ENCODE data around the gene LRP4. TPM values are rescaled to one million over a fixed set of nuclear protein-coding genes. Genes with fewer than 3 reads are reported as not detected.
"Not testable (repeated sequence)": the region's sequence is repeated elsewhere in the genome, so short reads cannot be mapped to it uniquely, and the experiment has no call there.

LRP4 gene
- polyA plus RNA-seq, 3 donors, result not detected

- 98% methylated on average over 4 of the region's 4 CpGs for WGBS (ENCODE audit: insufficient coverage)
- H3K36me3 ChIP-seq (replicated peaks in 1 of 2; ENCODE audit: control insufficient read depth in 1 of 2, insufficient read depth in 2 of 2, low read length in 2 of 2); DNase-seq; H3K4me3 ChIP-seq (replicated peaks in 1 of 3; ENCODE audit: low read depth in 2 of 3, low read length in 3 of 3); H3K9me3 ChIP-seq (replicated peaks in 1 of 2; ENCODE audit: control insufficient read depth in 1 of 2, insufficient read depth in 1 of 2, low read length in 2 of 2); H3K4me1 Mint-ChIP-seq; H3K79me2 ChIP-seq (ENCODE audit: insufficient read depth, low read length); H4K20me1 ChIP-seq (ENCODE audit: insufficient read depth, low read length); H3K9ac ChIP-seq (ENCODE audit: insufficient read depth, low read length, poor library complexity, severe bottlenecking); H3K4me1 ChIP-seq (ENCODE audit: control insufficient read depth in 1 of 2, insufficient read depth in 2 of 2, low read length in 2 of 2); H3K27ac ChIP-seq (ENCODE audit: low read depth in 1 of 2, low read length in 2 of 2); H3K36me3 Mint-ChIP-seq; H2AFZ ChIP-seq (ENCODE audit: insufficient read depth, low read depth, low read length, poor library complexity, severe bottlenecking); H3K4me2 ChIP-seq (replicated peaks; ENCODE audit: extremely low read depth, low read length, poor library complexity, severe bottlenecking); H3K27me3 Mint-ChIP-seq (ENCODE audit: low read depth in 3 of 3); intact Hi-C loops (cut with micrococcal nuclease); H3K27me3 ChIP-seq (ENCODE audit: control insufficient read depth in 2 of 2, insufficient read depth in 2 of 2, low read length in 2 of 2); H3K27ac Mint-ChIP-seq; H3K4me3 Mint-ChIP-seq: not testable (repeated sequence)
- H3K9me3 Mint-ChIP-seq, result peaks cover 0 to 11% (median 4%) of the 10 kb centered on the region in 7 donors
These were observed 9.6 kb upstream of the LRP4 start for GRCh38 chr11:46927928-46928327.

DNA sequence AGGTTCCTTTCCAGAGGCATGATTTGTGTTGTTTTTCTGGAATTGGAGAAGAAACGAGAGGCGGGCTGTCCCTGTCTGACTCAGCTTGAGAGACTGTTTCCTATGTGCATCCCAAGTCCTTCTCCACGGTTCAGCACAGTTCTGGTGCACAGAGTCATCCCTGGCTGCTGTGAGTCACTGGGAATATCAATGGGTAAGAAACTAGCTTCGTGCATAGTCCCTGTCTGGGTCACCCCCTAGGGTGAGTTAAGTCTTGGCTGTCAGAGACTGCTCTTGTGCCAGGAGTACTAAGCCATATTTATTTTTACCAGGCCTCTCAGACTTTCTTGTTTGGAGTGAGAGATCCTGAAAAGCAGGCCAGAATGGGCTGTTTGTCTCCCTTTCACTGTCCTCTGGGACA lies 2.4 kb upstream of the LRP4 start:
- no peak for DNase-seq
- peaks cover 35 to 37% of the 10 kb centered on the region in 2 donors for H3K27me3 ChIP-seq (ENCODE audit: control insufficient read depth in 2 of 2, insufficient read depth in 2 of 2, low read length in 2 of 2)
- Mint-ChIP-seq H3K27me3 (ENCODE audit: low read depth in 3 of 3) (peaks cover 35 to 47% (median 39%) of the 10 kb centered on the region in 3 donors), H3K27ac (no peak overlapping the region), H3K4me1 (peaks cover 32% of the 10 kb centered on the region), H3K36me3 (peaks cover 6 to 14% of the 10 kb centered on the region in 2 donors), H3K4me3 (no peak overlapping the region), H3K9me3 (peaks cover 0 to 16% (median 10%) of the 10 kb centered on the region in 7 donors)
- H2AFZ ChIP-seq (ENCODE audit: insufficient read depth, low read depth, low read length, poor library complexity, severe bottlenecking), result no peak overlapping the region
- no peaks in the 10 kb centered on the region for H4K20me1 ChIP-seq (ENCODE audit: insufficient read depth, low read length)
- no peak overlapping the region for H3K4me2 ChIP-seq (replicated peaks; ENCODE audit: extremely low read depth, low read length, poor library complexity, severe bottlenecking)
- WGBS (ENCODE audit: insufficient coverage), result 94% methylated on average over 4 of the region's 4 CpGs
- no peak overlapping the region for H3K4me3 ChIP-seq (replicated peaks in 1 of 3; ENCODE audit: low read depth in 2 of 3, low read length in 3 of 3)
- H3K4me1 ChIP-seq (ENCODE audit: control insufficient read depth in 1 of 2, insufficient read depth in 2 of 2, low read length in 2 of 2), result peaks cover 22 to 28% of the 10 kb centered on the region in 2 donors
- intact Hi-C loops (cut with micrococcal nuclease), result no loop called here
- H3K27ac ChIP-seq (ENCODE audit: low read depth in 1 of 2, low read length in 2 of 2), result no peak overlapping the region
- TF ChIP-seq, protein P1, sequence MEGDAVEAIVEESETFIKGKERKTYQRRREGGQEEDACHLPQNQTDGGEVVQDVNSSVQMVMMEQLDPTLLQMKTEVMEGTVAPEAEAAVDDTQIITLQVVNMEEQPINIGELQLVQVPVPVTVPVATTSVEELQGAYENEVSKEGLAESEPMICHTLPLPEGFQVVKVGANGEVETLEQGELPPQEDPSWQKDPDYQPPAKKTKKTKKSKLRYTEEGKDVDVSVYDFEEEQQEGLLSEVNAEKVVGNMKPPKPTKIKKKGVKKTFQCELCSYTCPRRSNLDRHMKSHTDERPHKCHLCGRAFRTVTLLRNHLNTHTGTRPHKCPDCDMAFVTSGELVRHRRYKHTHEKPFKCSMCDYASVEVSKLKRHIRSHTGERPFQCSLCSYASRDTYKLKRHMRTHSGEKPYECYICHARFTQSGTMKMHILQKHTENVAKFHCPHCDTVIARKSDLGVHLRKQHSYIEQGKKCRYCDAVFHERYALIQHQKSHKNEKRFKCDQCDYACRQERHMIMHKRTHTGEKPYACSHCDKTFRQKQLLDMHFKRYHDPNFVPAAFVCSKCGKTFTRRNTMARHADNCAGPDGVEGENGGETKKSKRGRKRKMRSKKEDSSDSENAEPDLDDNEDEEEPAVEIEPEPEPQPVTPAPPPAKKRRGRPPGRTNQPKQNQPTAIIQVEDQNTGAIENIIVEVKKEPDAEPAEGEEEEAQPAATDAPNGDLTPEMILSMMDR (IDR thresholded peaks at IDR 0.05), result no peak
- no peaks in the 10 kb centered on the region for H3K79me2 ChIP-seq (ENCODE audit: insufficient read depth, low read length)
- H3K9ac ChIP-seq (ENCODE audit: insufficient read depth, low read length, poor library complexity, severe bottlenecking), result no peak overlapping the region
- H3K36me3 ChIP-seq (replicated peaks in 1 of 2; ENCODE audit: control insufficient read depth in 1 of 2, insufficient read depth in 2 of 2, low read length in 2 of 2), result no peaks in the 10 kb centered on the region
- H3K9me3 ChIP-seq (replicated peaks in 1 of 2; ENCODE audit: control insufficient read depth in 1 of 2, insufficient read depth in 1 of 2, low read length in 2 of 2), result peaks cover 0 to 13% of the 10 kb centered on the region in 2 donors

All from CD14-positive monocyte (primary cell).